OCI-LY3 (cell line): Measurements from ENCODE around the gene PAFAH1B2.

Experiments
- H2AFZ ChIP-seq: fragments of 200-600, 300-600 bp; shearing (Covaris generic); 2 replicates; pipeline ENCODE4 v1.6.0; 2014; ENCODE audit warnings: antibody characterized with exemption, low read depth, low read length
- H3K27ac ChIP-seq: fragments of 200-600, 300-600 bp; sonication (generic); 2 replicates; pipeline ENCODE4 v1.5.1; 2014; ENCODE audit warnings: mild to moderate bottlenecking, low read length, moderate library complexity, mixed read lengths
- H3K27me3 ChIP-seq: fragments of 200-600, 300-600 bp; sonication (generic); 2 replicates; pipeline ENCODE4 v1.6.1; 2014; ENCODE audit warnings: low read depth, low read length, mixed read lengths
- H3K36me3 ChIP-seq: fragments of 200-600, 300-600 bp; sonication (generic); replicated peaks from 2 replicates; pipeline ENCODE3; 2014; ENCODE audit warnings: low read depth, low read length, mixed read lengths
- H3K4me1 ChIP-seq: fragments of 300-600, 200-600 bp; sonication (generic); 2 replicates; pipeline ENCODE4 v1.6.1; 2014; ENCODE audit warnings: low read length, mixed read lengths
- H3K4me2 ChIP-seq: fragments of 200-600, 300-600 bp; sonication (generic); 2 replicates; pipeline ENCODE4 v1.6.1; 2014; ENCODE audit warnings: low read length, mixed read lengths
- H3K4me3 ChIP-seq: fragments of 300-600, 200-600 bp; sonication (generic); 2 replicates; pipeline ENCODE4 v1.5.1; 2014; ENCODE audit warnings: antibody characterized with exemption, mild to moderate bottlenecking, low read length, moderate library complexity
- H3K79me2 ChIP-seq: fragments of 300-600, 200-600 bp; shearing (Covaris generic); 2 replicates; pipeline ENCODE4 v1.6.1; 2014; ENCODE audit warnings: mild to moderate bottlenecking, low read length, mixed read lengths
- H3K9ac ChIP-seq: fragments of 300-600, 200-600 bp; shearing (Covaris generic); 2 replicates; pipeline ENCODE4 v1.6.0; 2014; ENCODE audit warnings: mild to moderate bottlenecking, low read length, moderate library complexity
- H3K9me3 ChIP-seq: fragments of 200-600, 300-600 bp; shearing (Covaris generic); 2 replicates; pipeline ENCODE4 v1.6.1; 2014; ENCODE audit warnings: low read length, mixed read lengths; ENCODE audit not compliant: insufficient read depth
- H4K20me1 ChIP-seq: fragments of 200-600, 300-600 bp; sonication (generic); 2 replicates; pipeline ENCODE4 v1.6.1; 2016; ENCODE audit warnings: low read length, mixed read lengths; ENCODE audit not compliant: insufficient read depth
- CTCF ChIP-seq: fragments of 200-600, 300-600 bp; sonication (generic); IDR thresholded peaks from 2 replicates; pipeline ENCODE4 v1.5.1; 2014; ENCODE audit warnings: antibody characterized with exemption, low read length, low read depth
- EZH2phosphoT487 ChIP-seq: fragments of 200-600 bp; shearing (Covaris generic); IDR thresholded peaks from 2 replicates; pipeline ENCODE4 v1.6.1; 2018; ENCODE audit warnings: antibody characterized with exemption, mixed run types, low read depth

PAFAH1B2 gene

DNA sequence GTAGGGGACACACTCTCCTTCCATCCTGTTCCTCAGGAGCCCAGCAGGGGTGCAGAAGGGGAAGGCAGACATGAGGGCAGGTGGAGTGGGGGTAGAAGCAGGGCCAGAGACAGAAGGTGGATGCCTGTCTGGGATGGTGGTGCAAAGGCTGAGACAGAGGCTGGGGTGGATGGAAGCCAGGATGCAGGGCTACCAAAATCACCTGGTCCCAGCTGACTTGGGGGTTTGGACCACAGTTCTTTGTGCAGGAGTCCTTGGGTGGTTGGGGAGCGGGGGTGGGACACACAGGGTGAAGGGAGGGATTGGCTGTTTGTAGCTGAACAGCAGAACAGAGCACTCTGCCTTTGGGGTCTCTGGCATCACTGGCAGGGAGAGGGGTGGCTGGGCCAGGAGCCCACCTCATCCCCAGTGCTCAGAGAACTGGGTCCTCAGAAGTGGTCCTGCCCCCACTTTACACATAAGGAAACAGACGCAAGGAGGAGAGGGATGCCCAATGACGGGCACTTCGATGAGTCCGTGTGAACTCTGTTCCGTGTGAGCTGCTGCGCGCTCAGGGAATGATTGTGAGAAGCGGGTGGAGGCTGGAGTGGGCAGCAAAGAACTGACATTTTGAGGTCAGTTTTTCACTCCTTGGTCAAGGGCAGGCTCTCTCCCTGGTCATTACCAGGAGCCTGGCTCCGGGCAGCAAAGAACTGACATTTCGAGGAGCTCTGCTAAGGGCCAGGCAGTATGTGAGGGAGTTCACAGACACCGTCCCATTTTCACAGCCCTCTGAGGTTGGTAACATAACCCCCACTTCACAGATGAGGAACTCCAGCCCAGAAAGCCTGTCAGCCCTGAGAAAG, 56.9 kb downstream of the PAFAH1B2 start:
- Histone ChIP-seq H3K36me3 (peaks cover 7% of the 10 kb centered on the region), H3K27me3 (no peaks in the 10 kb centered on the region), H3K9ac (no peak overlapping the region), H3K4me3 (no peak overlapping the region), H3K4me1 (no peaks in the 10 kb centered on the region), H3K4me2 (no peak overlapping the region), H3K79me2 (no peaks in the 10 kb centered on the region), H3K9me3 (no peaks in the 10 kb centered on the region), H4K20me1 (no peaks in the 10 kb centered on the region), H2AFZ (no peak overlapping the region), H3K27ac (no peak overlapping the region)
- TF ChIP-seq EZH2phosphoT487: no peak
- TF ChIP-seq CTCF: no peak

- Histone ChIP-seq H3K9ac (no peak overlapping the region), H3K4me3 (no peak overlapping the region), H3K27ac (no peak overlapping the region)
Observed at GRCh38 chr11:117201658-117202305, 57.7 kb downstream of the PAFAH1B2 start.

DNA sequence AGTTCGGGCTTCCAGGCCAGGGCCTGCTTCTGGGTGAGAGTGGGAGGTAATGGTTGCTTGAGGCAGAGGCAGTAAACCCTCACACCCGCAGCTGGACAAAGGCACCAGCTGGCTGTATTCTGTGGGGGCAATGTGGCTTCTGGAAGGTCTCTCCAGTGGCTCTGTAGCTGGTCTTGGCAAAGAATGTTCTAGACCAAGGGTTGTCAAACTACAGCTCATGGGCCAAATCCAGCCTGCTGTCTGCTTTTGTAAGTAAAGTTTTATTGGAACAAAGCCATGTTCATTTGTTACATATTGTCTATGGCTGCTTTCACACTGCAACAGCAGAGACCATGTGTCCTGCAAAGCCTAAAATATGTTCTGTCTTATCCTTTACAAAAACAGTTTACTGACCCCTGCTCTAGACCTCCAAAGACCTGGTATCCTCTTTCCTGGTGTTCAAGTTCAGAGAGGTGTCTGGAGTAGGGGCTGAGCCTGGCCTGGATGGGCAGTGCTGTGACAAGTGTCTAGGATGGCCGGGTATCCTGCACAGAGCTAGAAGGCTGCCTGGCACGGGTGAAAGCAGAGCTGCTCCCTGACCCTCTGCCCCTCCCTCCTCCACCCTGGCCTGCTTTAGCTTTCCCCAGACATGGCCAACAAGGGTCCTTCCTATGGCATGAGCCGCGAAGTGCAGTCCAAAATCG, 58.4 kb downstream of the PAFAH1B2 start:
- Histone ChIP-seq H3K27ac (no peak overlapping the region), H2AFZ (no peak overlapping the region), H3K36me3 (peaks cover 4% of the 10 kb centered on the region), H3K4me2 (no peak overlapping the region), H4K20me1 (no peaks in the 10 kb centered on the region), H3K4me1 (no peaks in the 10 kb centered on the region), H3K9me3 (no peaks in the 10 kb centered on the region), H3K27me3 (no peaks in the 10 kb centered on the region), H3K79me2 (no peaks in the 10 kb centered on the region), H3K9ac (no peak overlapping the region), H3K4me3 (no peak overlapping the region)
- TF ChIP-seq EZH2phosphoT487 (no peak), CTCF (no peak)

More at GRCh38 chr11:117201658-117202305, 57.7 kb downstream of the PAFAH1B2 start:
- no peaks in the 10 kb centered on the region for H3K27me3 ChIP-seq
- H3K9me3 ChIP-seq: no peaks in the 10 kb centered on the region
- H3K79me2 ChIP-seq: no peaks in the 10 kb centered on the region
- no peaks in the 10 kb centered on the region for H3K4me1 ChIP-seq
- no peak overlapping the region for H3K4me2 ChIP-seq
- H3K36me3 ChIP-seq: peaks cover 4% of the 10 kb centered on the region
- TF ChIP-seq CTCF: no peak
- no peak for TF ChIP-seq EZH2phosphoT487
- no peaks in the 10 kb centered on the region for H4K20me1 ChIP-seq
- H2AFZ ChIP-seq: no peak overlapping the region

- Histone ChIP-seq H3K79me2 (no peaks in the 10 kb centered on the region), H3K27ac (no peak overlapping the region), H3K36me3 (peaks cover 4% of the 10 kb centered on the region), H3K9ac (no peak overlapping the region), H3K4me2 (no peak overlapping the region), H2AFZ (no peak overlapping the region), H3K27me3 (no peaks in the 10 kb centered on the region), H3K4me1 (no peaks in the 10 kb centered on the region), H4K20me1 (no peaks in the 10 kb centered on the region), H3K9me3 (no peaks in the 10 kb centered on the region), H3K4me3 (no peak overlapping the region)
- TF ChIP-seq EZH2phosphoT487 (no peak), CTCF (no peak)
Observed at GRCh38 chr11:117203069-117203407, 59.0 kb downstream of the PAFAH1B2 start.
